ENCODE results near the gene HYAL1.
A peak's percentile ranks its signal among the peaks of the same experiment; 100 is the strongest.
"Not testable (repeated sequence)": the region's sequence is repeated elsewhere in the genome, so short reads cannot be mapped to it uniquely, and the experiment has no call there.

The HYAL1 gene

DNA sequence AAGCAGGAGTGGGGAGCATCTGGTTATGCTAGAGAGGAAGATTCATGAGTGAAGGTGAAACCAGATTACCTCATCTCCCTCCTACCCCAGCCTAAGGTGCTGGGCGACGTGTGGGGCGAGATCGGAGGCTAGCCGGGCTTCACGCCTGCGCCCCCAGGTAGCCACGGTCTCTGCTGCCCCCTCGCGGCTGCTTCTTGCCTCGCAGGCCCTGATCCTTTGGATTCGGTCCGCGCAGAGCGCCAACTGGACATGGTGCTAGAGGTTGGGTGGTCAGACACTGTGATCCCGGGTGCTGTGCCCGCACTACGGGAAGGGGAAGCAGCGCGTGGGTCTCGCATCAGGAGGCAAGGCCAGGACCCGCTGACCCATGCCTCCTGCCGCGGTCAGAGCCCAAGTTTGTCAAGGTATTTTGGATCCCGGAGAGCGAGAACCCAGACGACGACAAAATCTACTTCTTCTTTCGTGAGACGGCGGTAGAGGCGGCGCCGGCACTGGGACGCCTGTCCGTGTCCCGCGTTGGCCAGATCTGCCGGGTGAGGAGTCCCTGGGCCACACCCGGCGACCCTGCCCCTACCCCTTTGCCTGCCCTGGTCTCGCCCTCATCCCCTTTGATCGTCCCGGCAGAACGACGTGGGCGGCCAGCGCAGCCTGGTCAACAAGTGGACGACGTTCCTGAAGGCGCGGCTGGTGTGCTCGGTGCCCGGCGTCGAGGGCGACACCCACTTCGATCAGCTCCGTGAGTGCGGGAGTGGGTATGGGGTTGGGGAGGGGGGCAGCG, 30.3 kb downstream of the HYAL1 start:
- peak; percentile 72 for DNase-seq (ENCODE audit: low read depth)

DNA sequence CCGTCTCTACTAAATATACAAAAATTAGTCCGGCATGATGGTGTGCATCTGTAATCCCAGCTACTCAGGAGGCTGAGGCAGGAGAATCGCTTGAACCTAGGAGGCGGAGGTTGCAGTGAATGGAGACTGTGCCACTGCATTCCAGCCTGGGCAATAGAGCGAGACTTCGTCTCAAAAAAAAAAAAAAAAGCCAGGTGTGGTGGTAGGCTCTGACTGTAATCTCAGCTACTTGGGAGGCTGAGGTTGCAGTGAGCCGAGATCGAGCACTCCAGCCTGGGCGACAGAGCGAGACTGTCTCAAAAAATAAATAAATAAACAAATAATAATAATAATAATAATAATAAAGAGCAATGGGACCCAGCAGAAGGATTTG, 30.9 kb downstream of the HYAL1 start:
- not testable (repeated sequence) for DNase-seq (ENCODE audit: low read depth)

DNA sequence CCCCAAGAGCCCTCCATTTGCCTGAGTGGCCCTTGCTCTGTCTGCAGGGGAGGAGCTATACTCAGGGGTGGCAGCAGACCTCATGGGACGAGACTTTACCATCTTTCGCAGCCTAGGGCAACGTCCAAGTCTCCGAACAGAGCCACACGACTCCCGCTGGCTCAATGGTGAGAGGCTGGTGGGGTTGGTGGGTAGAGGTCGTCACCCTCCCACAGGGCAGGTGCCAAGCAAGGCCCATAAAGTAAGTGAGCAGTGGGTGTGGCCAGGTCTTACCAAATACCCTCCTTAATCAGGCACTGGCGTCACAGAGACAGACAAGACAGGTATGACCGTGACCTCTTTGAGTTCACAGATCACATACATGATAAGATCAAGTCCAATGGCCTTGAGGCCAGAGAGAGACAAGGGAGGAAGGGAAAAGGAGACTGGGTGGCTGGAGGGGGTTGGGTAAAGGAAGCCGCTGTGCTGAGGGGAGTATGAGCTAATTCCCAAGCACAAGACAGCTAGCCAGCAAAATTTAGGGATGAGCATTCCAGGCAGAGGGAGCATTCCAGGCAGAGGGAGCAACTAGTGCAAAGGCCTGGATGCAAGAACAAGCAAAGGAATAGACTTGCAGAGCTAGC, 31.9 kb downstream of the HYAL1 start:
- DNase-seq (ENCODE audit: low read depth), result no peak

DNA sequence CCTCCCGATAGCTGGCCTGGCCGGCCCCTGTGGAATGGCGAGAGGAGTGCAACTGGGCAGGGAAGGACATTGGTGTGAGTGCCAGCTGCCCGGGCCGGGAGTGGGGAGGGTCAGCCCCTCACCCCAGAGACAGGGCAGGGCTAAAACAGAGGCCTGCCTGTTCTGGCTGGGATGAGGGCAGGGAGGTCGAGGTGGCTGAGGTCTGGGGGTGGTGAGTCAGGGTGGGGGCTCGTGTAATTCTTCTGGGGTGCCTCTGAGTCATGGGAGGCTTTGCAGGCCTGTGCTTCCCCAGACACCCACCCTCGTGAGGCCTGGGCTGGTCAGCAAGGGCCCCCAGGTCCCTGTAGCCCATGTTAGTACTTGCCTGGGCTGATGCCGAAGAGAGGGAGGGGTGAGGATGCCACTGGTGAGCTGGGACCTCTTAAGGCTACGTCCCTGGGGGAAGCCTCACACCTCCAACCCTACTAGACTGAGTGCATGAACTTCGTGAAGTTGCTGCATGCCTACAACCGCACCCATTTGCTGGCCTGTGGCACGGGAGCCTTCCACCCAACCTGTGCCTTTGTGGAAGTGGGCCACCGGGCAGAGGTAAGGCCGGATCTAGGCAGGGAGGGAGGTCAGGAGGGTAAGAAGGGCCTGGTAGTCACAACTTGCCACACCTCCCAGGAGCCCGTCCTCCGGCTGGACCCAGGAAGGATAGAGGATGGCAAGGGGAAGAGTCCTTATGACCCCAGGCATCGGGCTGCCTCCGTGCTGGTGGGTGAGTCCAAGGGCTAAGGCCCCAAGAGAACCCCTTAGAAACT, 32.8 kb downstream of the HYAL1 start:
- no peak for DNase-seq (ENCODE audit: low read depth)

DNA sequence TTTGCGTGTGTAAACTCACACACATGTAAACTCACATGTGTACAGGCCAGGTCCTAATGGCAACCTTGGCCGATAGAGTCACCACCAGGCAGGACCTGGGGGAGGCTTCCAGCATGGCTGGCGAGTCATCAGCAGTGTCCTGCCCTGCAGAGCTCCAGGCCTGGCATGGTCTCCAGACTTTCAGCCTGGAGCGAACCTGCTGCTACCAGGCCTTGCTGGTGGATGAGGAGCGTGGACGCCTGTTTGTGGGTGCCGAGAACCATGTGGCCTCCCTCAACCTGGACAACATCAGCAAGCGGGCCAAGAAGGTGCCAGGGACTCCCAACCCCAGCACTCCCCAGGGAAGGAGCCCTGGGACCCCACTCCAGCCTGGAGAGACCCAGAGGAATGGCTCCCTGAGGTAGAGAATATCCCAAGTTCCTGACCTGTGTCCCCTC, 33.4 kb downstream of the HYAL1 start:
- no peak for DNase-seq (ENCODE audit: low read depth)

DNA sequence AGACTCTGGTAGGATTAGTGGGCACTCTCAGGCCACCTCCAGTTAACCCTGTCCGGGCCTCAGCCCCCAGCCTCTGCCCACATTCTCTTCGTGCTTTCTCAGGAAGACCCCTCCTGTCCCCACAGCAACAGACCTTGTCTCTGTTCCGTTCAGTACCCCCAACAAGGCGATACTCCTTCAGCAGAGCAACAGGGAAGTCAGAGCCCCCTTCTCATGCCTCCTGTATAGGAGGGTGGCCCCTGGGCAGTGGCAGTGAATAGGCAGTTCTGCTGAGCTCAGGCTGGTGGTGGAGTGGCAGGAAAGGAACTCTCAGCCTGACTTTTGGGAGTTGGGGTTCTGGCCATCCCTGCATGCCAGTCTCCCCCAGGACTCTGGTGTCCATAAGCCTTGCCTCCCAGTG, 33.9 kb downstream of the HYAL1 start:
- no peak for DNase-seq (ENCODE audit: low read depth)

DNA sequence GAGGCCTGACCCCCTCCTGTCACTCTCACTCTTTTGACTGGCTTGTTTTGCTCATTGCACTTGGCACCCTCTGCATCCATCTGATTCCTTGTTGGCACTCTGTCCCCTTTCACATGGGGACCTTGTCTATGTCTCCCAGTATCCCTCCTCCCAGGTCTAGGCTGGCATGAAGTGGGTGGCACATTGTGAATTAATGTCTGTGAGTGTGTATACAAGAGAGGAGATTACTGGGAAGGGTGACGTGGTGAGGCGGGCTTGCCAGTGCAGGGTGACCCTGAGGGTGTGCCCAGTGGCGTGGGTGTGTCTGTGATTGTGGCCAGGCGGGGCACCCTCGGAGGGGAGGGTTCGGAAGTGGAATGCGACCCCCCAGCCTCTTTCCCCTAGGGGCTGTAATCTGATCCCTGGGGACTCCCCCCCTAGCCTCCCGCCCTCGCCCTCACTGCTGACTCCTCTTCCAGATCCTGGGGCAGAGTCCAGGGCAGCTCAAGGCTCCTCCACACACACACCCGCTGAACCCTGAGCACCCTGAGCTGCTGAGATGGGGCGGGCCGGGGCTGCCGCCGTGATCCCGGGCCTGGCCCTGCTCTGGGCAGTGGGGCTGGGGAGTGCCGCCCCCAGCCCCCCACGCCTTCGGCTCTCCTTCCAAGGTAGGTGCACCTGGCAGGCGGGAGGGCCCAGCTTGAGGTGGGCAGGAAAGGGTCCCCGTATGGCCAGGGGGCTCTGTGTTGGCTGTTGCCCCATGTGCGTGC, 34.5 kb downstream of the HYAL1 start, which contains the start of gene SEMA3B:
SEMA3B (plus strand) TSS at position 445 of the 749 bp plus-strand sequence; CDS start at position 539, 94 bp downstream.
- no peak for DNase-seq (ENCODE audit: low read depth)

DNA sequence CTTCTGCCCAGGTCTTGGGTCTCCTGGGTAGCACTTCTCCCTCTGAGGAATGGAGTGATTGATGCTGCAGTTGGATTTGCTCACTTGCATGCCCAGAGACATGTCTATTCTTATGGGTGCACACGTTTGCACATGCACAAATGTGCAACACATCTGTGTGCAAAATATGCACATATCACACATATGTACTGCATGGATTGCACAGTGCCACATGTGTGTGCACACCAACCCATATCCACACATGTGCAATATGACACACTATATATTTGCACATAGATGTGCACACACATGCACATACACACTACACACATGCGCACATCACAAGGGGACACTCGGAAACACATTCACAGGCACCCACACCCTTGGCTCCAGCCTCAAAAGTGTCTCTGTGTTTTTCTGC, 35.1 kb downstream of the HYAL1 start:
- no peak for DNase-seq (ENCODE audit: low read depth)

DNA sequence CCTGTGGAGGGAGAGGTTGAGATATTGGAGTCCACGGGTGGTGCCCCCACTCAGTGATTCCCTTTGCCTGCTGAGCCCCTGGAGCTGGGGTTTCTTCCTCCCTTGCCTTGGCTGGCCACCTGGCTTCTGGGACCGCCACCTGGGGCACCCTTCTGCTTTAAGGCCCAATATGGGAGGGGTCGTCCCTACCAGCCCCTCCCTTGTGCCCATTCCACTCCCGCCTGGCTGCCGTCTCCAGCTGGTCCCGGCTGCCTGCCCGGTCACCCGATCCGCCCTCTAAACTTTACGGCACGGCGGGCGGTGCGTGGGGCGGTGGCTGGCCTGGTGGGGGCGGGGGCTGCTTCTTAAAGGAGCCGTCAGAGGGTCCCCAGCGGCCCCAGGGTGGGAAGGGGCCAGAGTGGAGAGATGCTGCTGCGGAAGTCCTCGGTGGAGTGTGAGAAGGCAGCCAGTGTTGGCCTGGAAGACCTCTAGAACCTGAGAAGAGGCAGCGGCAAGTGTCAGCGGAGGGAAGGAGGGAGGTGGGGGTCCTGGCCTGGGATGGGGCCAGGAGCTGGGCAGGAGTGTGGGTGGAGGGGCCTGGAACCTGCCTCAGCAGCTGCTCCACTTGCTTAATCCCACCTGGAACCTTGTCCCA, 36.0 kb downstream of the HYAL1 start:
- no peak for DNase-seq (ENCODE audit: low read depth)

DNA sequence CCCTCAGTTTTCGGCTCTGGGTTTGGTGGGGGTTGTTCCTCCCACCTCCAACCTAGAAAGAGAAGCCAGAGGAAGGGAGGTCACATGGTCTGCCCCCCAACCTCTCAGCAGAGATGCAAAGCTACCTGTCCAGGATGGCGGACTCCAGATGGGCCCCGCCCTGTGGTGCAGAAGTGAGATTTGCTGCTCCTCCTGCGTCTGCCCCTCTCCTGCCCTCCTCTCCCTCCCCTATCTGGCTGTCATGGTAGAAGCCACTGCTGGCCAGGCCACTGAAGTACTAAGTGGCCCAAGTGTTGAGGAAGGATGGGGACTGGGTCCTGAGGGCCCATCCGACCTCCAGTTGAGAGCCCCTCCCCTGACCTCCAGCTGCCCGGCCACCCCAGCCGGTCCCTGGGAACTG, 36.5 kb downstream of the HYAL1 start:
- DNase-seq (ENCODE audit: low read depth), result no peak

DNA sequence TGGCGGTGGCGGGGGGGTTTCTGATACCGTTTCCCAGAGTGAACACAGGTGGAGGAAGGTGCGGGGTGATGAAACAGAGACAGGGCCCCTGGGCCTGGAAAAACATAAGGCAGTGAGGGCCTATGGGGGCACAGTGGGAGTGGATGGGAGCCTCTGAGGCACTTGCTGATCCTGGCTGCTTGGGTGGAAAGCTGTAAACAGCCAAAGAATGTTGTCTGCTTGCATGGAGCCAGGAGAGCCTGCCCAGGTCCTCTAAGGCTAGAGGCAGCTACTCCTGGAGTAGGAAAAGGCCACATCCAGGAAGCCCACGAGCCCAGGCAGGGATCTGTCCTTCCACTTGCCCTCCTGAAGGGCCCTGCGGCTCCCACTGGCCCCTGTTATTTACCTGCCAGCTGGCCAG, 37.4 kb downstream of the HYAL1 start:
- no peak for DNase-seq (ENCODE audit: low read depth)

DNA sequence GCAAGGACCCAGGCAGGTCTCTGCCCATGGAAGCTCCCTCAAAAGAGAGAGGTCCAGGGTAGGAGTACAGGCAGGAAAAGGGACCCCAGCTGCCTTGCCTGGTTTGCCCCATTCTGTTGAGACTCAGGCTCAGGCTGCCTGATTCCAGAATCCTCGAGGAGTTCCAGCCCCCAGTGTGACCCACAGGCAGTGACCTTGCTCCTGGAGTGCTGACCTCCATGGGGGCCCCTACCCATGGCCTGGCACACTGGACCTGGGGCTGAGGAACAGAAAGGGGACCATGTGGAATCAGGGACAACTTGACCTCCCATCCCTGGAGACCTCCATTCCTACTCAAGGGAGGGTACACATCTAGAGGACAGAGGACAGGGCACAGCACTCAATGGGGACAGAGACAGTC, 37.8 kb downstream of the HYAL1 start:
- DNase-seq (ENCODE audit: low read depth), result no peak

DNA sequence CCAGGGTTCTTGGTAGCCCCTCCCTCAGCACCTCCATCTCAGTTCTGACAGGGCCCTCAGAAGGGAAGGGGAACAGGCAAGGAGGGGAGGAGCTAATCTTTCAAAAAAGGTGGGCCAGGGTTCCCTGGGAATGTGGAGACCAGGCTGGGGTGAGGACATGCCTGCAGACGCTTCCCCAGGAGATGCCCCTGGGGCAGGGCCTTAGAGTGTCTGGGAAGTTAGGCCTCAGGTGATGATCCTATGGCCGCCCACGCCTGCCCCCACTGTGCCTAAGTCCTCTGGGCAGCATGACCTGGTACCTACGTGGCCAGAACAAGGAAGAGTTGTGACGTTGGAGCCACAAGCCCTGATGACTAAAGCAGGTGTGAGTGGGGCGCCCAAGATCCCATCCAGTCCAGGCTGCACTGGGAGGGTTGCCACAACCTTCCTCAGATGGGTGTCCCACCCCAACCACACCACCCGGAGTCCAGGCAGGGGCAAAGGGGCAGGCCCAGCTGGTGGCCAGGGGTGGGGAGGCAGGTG, 38.3 kb downstream of the HYAL1 start:
- no peak for DNase-seq (ENCODE audit: low read depth)

DNA sequence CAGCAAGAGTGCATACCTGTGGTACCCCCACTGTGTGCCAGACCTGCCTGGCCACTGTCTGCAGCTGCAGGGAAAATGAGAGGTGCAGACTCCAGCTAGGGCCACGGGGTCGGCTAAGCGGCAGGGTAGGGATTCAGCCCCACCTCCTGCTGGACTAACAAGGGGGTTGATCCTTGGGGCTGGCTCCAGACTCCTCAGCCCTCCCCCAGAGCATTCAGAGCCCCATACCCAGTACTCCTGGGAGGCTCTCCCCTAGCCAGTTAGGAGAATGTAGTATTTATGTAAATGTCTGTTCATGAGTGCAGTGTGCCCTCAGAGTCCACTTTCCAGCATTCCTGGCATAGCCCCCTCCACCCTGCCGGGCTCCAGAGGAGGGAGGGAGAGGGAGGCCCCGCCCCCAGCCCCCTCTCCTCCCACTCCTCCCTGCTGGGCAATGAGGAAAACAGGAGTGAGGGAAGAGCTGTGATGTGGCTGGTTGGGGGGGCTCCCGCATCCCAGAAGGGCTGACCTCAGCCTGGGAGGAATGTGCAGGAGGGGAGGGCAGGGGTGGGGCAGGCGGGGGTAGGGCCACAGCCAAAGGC, 38.9 kb downstream of the HYAL1 start:
- DNase-seq (ENCODE audit: low read depth), result no peak

DNA sequence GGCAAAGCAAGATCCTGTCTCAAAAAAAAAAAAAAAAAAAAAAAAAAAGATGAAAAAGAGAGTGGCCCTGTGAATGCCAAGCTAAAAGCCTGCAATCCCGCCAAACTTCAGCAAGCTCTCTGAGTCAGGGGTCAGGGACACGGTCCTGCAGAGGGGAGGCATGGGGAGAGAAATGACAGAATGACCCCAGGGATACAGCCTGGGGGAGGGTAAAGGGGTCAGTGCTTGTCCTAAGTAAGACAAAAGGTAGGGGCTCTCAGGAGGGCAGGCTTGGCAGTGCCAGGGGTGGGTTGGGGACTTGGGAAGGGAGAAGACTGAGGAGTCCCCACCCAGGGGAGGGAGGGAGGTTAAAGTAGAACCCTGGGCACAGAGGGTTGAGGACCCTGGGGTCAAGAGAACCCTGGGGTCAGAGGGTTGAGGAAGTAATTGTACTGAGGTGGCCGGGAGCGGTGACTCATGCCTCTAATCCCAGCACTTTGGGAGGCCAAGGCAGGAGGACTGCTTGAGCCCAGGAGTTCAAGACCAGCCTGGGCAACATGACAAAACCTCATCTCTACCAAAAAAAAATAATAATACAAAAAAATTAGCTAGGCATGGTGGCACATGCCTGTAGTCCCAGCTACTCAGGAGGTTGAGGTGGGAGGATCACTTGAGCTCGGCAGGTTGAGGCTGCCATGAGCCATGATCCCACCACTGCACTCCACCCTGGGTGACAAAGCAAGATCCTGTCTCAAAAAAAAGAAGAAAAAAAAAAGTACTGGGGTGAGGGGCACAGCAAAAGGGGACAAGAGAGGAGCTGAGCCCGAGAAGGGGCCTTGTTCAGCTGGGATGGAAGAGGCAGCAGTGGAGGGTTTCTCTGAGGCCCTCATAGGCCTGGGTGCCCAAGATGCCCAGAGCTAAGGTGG, 39.6 kb downstream of the HYAL1 start:
- no peak for DNase-seq (ENCODE audit: low read depth)

DNA sequence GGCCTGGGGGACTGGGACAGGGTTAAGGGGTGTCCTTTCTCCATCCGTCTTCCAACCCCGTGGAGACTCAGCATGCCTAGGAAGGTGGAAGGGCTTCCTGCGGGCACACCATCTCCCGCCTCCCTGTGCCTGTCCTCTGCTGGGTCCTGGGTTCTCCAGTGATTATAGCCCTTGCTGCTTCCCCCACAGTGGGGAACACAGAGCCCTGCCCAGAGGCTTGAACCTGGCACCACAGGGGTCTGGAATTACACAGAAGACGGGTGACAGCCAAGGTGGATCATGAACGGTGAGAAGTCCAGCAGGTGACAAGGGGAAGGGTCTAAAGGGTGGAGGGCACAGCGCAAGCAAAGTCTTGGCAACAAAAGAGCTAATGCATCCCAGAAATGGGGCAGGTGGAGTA, 40.6 kb downstream of the HYAL1 start:
- no peak for DNase-seq (ENCODE audit: low read depth)

DNA sequence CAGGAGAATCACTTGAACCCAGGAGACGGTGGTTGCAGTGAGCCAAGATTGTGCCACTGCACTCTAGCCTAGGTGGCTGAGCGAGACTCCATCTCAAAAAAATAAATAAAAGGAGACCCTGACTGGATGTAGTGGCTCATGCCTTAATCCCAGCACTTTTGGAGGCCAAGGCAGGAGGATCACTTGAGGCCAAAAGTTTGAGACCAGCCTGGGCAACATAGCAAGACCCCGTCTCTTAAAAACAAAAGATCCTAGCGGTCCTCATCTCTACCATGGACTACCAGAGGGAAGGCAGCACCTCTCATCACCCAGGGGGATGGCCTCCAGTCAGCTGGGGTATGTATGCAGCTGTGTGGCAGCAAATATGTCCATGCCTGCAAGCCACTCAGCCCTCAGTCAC, 41.2 kb downstream of the HYAL1 start:
- DNase-seq (ENCODE audit: low read depth), result not testable (repeated sequence)

DNA sequence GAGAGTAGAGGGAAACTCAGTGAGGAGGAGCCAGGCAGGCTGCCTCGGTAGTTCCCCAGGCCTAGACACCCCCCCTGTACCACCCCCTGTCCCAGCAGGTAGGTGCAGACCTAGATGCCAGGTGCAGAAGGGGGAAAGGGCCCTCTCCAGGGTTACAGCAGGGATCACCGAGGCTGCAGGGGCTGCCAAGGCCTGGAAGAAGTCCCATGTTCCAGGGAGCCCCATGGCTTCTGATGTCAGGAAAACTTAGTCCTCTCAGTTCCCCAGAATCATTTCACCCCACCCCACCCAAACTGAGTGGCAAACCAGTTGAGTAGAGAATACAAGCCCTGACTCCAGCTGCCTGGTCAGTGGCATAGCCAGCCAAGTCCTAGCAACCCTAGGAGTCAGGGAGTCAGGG, 41.9 kb downstream of the HYAL1 start:
- DNase-seq (ENCODE audit: low read depth), result no peak

DNA sequence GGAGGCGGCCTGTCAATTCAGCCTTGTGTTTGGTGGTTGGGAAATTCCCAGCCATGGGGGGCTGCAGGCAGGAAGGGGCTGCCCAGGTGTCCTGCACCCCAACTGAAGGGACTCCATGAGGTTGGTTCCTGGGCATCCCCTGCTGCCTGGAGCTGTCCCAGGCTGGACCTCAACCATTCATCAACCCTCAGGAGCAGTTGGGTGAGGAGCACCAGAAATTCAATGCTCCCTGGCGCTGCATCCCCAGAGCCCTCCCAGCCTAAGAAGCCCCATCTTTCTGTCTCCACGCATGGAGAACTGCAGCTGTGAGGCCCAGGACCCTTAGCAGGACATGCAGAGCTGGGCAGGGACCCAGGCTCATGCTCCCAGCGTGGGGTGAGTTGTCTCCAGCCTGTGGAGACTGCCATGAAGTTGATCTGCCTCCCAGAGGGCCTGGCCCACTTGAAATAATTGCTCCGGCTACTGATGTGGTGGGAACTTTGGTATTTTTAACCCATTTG, 42.4 kb downstream of the HYAL1 start:
- no peak for DNase-seq (ENCODE audit: low read depth)

Data from stimulated activated CD8-positive, alpha-beta memory T cell treated with anti-CD3 and anti-CD28 coated beads, Interleukin-12 subunit alpha, Interleukin-12 subunit beta, amount 100 ng/mL, for 4 hours (primary cell).